Upper lobe of left lung (tissue), 6 donors: Measurements from ENCODE around the gene LPGAT1. TPM values are rescaled to one million over a fixed set of nuclear protein-coding genes. Genes with fewer than 3 reads are reported as not detected.

Source experiments
- ATAC-seq, 2 donors: fragments of 200-7000 bp; cut with Tn5 transposase; one replicate each; pipeline ENCODE4 v1.9.1; 2022; ENCODE audit warnings: mild to moderate bottlenecking in 2 of 2, moderate library complexity in 2 of 2; ENCODE audit not compliant: low FRiP score in 2 of 2
- DNase-seq, 2 donors: peaks; one replicate each; pipeline ENCODE4 v3.0.0-alpha.2; 2019 to 2020
- H3K27ac ChIP-seq, 4 donors: fragments of 200-600 bp; sonication (generic); one replicate each; pipeline ENCODE4 v1.5.1; 2016 to 2019
- H3K27me3 ChIP-seq, 4 donors: fragments of 200-600 bp; sonication (generic); one replicate each; pipeline ENCODE4 v1.5.1; 2017 to 2019
- H3K36me3 ChIP-seq, 4 donors: fragments of 200-600 bp; sonication (generic); one replicate each; pipeline ENCODE4 v1.5.1; 2016 to 2019
- H3K4me1 ChIP-seq, 4 donors: fragments of 200-600 bp; sonication (generic); one replicate each; pipeline ENCODE4 v1.5.1; 2018 to 2019
- H3K4me3 ChIP-seq, 4 donors: fragments of 200-600 bp; sonication (generic); one replicate each; pipeline ENCODE4 v1.5.1; 2017 to 2019; ENCODE audit warnings: mild to moderate bottlenecking in 2 of 4, moderate library complexity in 1 of 4
- H3K9me3 ChIP-seq, 4 donors: fragments of 200-600 bp; sonication (generic); one replicate each; pipeline ENCODE4 v1.5.1; 2018 to 2019
- EP300 ChIP-seq, 4 donors: sonication (generic); formaldehyde crosslinking; IDR thresholded peaks; one replicate each; pipeline ENCODE4 v1.5.1; 2017; ENCODE audit warnings: antibody characterized with exemption in 4 of 4, control low read depth in 2 of 4
- POLR2A ChIP-seq, 4 donors: fragments of 450-650 bp; IDR thresholded peaks; one replicate each; pipeline ENCODE4 v1.5.1; 2016 to 2017; ENCODE audit warnings: antibody characterized with exemption in 4 of 4, mild to moderate bottlenecking in 2 of 4
- POLR2AphosphoS5 ChIP-seq, 2 donors: sonication (generic); formaldehyde crosslinking; IDR thresholded peaks; one replicate each; pipeline ENCODE4 v1.5.1; 2017; ENCODE audit warnings: antibody characterized with exemption in 2 of 2
- WGBS, 2 donors: methylation state at CpG; one replicate each; pipeline ENCODE4 v1.1.5; 2017 to 2018; 5-methylcytosine and 5-hydroxymethylcytosine counted together
- total RNA-seq, 6 donors: library from RNA; depleted of rRNA in 4 of 6; stranded (reverse); fragments of >200 nt in 4 of 6; gene quantifications; one replicate each; pipeline versions ENCODE4 v1.1.0 to v1.2.1, GENCODE V29; 2016 to 2021
- TF ChIP-seq, protein P1 (sequence below), 6 experiments: fragments of 450-650 bp in 4 of 6; fragments of 200-600 bp in 2 of 6; sonication (generic) in 2 of 6; IDR thresholded peaks; one replicate each; pipeline ENCODE4 v1.5.1; 2016 to 2019; ENCODE audit warnings: antibody characterized with exemption in 6 of 6
- donor health status: DM: no; HTN: no; CAD: no; lungs with moderate emphysema.
- donor health status: DM: no; HTN: yes; CAD: no; lungs with severe emphysema.

LPGAT1 gene
- total RNA-seq, 6 donors from 2014 or later: 21.0 to 47.8 (median 33.1) TPM

DNA sequence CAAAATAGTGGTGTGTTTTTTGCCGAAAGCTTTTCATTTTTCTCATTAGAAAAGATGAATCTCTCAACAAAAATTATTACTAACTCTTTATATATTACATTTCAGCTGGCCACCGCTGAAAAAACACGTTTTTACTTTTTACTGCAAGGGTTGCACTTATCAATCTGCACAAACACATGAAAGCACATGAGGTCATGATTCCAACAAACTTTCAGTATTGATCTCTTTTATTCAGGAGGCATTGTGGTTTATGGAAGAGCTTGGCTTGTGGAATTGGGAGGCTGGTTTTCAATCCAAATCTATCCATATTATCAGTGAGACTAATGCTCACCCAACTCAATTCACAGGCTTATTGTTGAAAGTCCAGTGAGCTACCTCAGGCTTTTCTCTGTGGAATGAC is 20.6 kb upstream of the LPGAT1 start:
- Histone ChIP-seq H3K36me3 (no peaks in the 10 kb centered on the region), H3K4me3 (no peak overlapping the region), H3K27me3 (no peaks in the 10 kb centered on the region), H3K27ac (no peak overlapping the region), H3K4me1 (no peaks in the 10 kb centered on the region), H3K9me3 (no peaks in the 10 kb centered on the region)
- 52 to 62% methylated on average over 3 of the region's 3 CpGs for WGBS, 2 donors
- ATAC-seq (no peak), DNase-seq (no peak)
- TF ChIP-seq, protein P1, sequence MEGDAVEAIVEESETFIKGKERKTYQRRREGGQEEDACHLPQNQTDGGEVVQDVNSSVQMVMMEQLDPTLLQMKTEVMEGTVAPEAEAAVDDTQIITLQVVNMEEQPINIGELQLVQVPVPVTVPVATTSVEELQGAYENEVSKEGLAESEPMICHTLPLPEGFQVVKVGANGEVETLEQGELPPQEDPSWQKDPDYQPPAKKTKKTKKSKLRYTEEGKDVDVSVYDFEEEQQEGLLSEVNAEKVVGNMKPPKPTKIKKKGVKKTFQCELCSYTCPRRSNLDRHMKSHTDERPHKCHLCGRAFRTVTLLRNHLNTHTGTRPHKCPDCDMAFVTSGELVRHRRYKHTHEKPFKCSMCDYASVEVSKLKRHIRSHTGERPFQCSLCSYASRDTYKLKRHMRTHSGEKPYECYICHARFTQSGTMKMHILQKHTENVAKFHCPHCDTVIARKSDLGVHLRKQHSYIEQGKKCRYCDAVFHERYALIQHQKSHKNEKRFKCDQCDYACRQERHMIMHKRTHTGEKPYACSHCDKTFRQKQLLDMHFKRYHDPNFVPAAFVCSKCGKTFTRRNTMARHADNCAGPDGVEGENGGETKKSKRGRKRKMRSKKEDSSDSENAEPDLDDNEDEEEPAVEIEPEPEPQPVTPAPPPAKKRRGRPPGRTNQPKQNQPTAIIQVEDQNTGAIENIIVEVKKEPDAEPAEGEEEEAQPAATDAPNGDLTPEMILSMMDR (IDR thresholded peaks at IDR 0.05): no peak
- TF ChIP-seq POLR2AphosphoS5 (IDR thresholded peaks at IDR 0.05): no peak
- no peak for TF ChIP-seq POLR2A (IDR thresholded peaks at IDR 0.05)
- TF ChIP-seq EP300 (IDR thresholded peaks at IDR 0.05): no peak

DNA sequence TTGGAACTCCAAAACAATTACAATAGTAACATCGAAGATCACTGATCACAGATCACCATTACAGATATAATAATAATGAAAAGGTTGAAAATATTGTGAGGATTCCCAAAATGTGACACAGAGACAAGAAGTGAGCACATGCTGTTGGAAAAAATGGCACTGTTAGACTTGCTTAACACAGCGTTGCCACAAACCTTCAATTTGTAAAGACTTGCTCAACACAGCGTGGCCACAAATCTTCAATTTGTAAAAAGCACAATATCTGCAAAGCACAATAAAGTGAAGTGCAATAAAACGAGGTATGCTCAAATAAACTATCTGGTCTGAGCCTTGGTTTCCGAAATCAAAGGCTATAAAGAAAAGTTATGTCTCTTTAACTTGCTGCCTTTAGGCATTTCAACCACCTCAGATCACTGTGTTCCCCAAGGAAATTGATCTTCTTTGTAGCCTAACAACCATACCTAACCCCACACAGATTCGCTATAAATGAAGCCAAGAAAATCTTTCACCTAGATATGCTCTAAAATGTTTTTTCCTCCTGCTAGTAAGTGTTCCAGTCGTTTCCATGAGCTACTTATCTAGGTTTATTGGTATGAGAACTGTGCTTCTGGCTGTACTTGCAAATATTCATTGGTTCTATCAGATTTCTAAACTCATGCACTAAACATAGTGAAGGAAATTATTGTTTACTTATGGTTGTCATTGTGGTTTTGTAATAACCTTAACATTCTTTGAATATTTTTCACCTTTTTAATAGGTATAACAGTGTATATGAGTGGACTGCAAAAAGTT is 13.1 kb upstream of the LPGAT1 start:
- ATAC-seq: no peak
- no peak for TF ChIP-seq POLR2A (IDR thresholded peaks at IDR 0.05)
- no peak for TF ChIP-seq POLR2AphosphoS5 (IDR thresholded peaks at IDR 0.05)
- TF ChIP-seq, protein P1 (IDR thresholded peaks at IDR 0.05): no peak
- no peak for TF ChIP-seq EP300 (IDR thresholded peaks at IDR 0.05)

DNA sequence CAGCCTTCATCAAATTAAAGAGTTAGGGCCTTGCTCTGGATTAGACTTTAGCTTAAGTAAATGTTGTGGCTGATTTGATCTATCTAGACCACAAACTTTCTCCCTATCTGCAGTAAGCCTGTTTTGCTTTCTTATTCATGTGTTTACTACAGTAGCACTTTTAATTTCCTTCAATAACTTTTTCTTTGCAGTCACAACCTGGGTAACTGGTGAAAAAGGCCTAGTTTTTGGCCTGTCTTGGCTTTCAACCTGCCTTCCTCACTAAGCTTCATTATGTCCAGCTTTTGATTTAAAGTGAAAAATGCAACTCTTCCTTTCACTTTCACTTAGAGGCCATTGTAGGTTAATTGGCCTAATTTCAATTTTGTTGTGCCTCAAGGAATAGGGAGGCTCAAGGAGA is 12.5 kb upstream of the LPGAT1 start:
- H3K36me3 ChIP-seq: no peaks in the 10 kb centered on the region

More for the DNA sequence above, 13.1 kb upstream of the LPGAT1 start:
- Histone ChIP-seq H3K27ac (no peak overlapping the region), H3K36me3 (no peaks in the 10 kb centered on the region), H3K27me3 (no peaks in the 10 kb centered on the region), H3K4me3 (no peak overlapping the region), H3K9me3 (no peaks in the 10 kb centered on the region), H3K4me1 (peaks cover 0 to 11% (median 7%) of the 10 kb centered on the region in 4 donors)
- WGBS, 2 donors: 73 to 84% methylated on average over 7 of the region's 7 CpGs
- no peak for DNase-seq

GRCh38 chr1:211842518-211842917 is 12.0 kb upstream of the LPGAT1 start:
- WGBS, 2 donors: 86 to 96% methylated on average over 2 of the region's 2 CpGs
- Histone ChIP-seq H3K27ac (no peak overlapping the region), H3K27me3 (no peaks in the 10 kb centered on the region), H3K9me3 (no peaks in the 10 kb centered on the region), H3K36me3 (no peaks in the 10 kb centered on the region), H3K4me3 (no peak overlapping the region), H3K4me1 (peaks cover 0 to 11% (median 7%) of the 10 kb centered on the region in 4 donors)
- ATAC-seq (no peak), DNase-seq (no peak)
- TF ChIP-seq POLR2AphosphoS5 (IDR thresholded peaks at IDR 0.05) (no peak), EP300 (IDR thresholded peaks at IDR 0.05) (no peak), POLR2A (IDR thresholded peaks at IDR 0.05) (no peak)
- TF ChIP-seq, protein P1 (IDR thresholded peaks at IDR 0.05): no peak

More for the DNA sequence above, 12.5 kb upstream of the LPGAT1 start:
- no peaks in the 10 kb centered on the region for H3K9me3 ChIP-seq
- ATAC-seq (no peak), DNase-seq (no peak)
- no peak overlapping the region for H3K27ac ChIP-seq
- H3K4me3 ChIP-seq: no peak overlapping the region
- no peaks in the 10 kb centered on the region for H3K27me3 ChIP-seq
- peaks cover 0 to 11% (median 7%) of the 10 kb centered on the region in 4 donors for H3K4me1 ChIP-seq
- TF ChIP-seq EP300 (IDR thresholded peaks at IDR 0.05) (no peak), POLR2AphosphoS5 (IDR thresholded peaks at IDR 0.05) (no peak), POLR2A (IDR thresholded peaks at IDR 0.05) (no peak)
- TF ChIP-seq, protein P1 (IDR thresholded peaks at IDR 0.05): no peak

DNA sequence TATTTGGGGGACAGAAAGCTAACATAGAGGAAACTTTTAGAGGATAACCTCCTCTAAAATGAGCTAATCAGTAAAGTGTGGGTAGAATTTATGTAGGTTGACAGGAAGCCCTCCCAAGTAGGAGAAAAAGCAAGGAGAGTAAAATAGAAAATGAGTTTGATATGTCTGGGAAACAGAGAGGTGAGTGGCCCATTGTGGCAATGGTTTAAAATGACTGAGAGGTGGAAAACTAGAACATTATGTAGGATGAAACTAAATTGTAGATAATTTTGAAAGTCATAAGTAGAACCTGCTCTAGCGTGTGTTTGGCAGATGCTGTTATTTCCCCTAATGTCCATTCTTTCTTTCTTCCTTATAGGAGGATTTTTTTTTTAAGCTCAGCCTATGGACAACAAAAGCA is 8.5 kb upstream of the LPGAT1 start:
- Histone ChIP-seq H3K4me3 (no peak overlapping the region), H3K27me3 (no peaks in the 10 kb centered on the region), H3K4me1 (peaks cover 0 to 11% (median 7%) of the 10 kb centered on the region in 4 donors), H3K36me3 (no peaks in the 10 kb centered on the region), H3K9me3 (no peaks in the 10 kb centered on the region), H3K27ac (no peak overlapping the region)
- WGBS, 2 donors: 86 to 92% methylated on average over 1 of the region's 1 CpG
- TF ChIP-seq POLR2AphosphoS5 (IDR thresholded peaks at IDR 0.05) (no peak), POLR2A (IDR thresholded peaks at IDR 0.05) (no peak), EP300 (IDR thresholded peaks at IDR 0.05) (no peak)
- TF ChIP-seq, protein P1 (IDR thresholded peaks at IDR 0.05): no peak
- DNase-seq (no peak), ATAC-seq (no peak)
